GM23338 (cell line): ENCODE data around the gene NLRP1. TPM values are rescaled to one million over a fixed set of nuclear protein-coding genes. Genes with fewer than 3 reads are reported as not detected.

Experiments
- ATAC-seq: fragments of 200-7000 bp; cut with Tn5 transposase; 3 replicates; pipeline ENCODE4 v1.9.1; 2020
- DNase-seq: peaks from one replicate; pipeline ENCODE4 v3.0.0-alpha.2; 2015; ENCODE audit warnings: low spot score
- H2AFZ ChIP-seq: fragments of 200-600 bp; sonication (generic); 2 replicates; pipeline ENCODE4 v1.8.0; 2016; ENCODE audit warnings: antibody characterized with exemption, mild to moderate bottlenecking, moderate library complexity
- H3F3A ChIP-seq: fragments of 200-600 bp; sonication (generic); replicated peaks from 2 replicates; pipeline ENCODE4 v1.8.0; 2017; ENCODE audit warnings: antibody characterized with exemption, mixed run types, low read depth
- H3K27ac ChIP-seq: fragments of 200-600 bp; sonication (generic); 2 replicates; pipeline ENCODE4 v1.6.1; 2016; ENCODE audit warnings: low read depth
- H3K27me3 ChIP-seq: fragments of 200-600 bp; sonication (generic); 2 replicates; pipeline ENCODE4 v1.8.0; 2016; ENCODE audit warnings: mild to moderate bottlenecking, mixed run types, moderate library complexity; ENCODE audit not compliant: insufficient read depth
- H3K36me3 ChIP-seq: fragments of 200-600 bp; sonication (generic); 2 replicates; pipeline ENCODE4 v1.8.0; 2016; ENCODE audit warnings: mild to moderate bottlenecking; ENCODE audit not compliant: insufficient read depth
- H3K4me1 ChIP-seq: fragments of 200-600 bp; sonication (generic); 2 replicates; pipeline ENCODE4 v1.8.0; 2016; ENCODE audit warnings: mild to moderate bottlenecking, moderate library complexity; ENCODE audit not compliant: insufficient read depth
- H3K4me2 ChIP-seq: fragments of 200-600 bp; sonication (generic); 2 replicates; pipeline ENCODE4 v1.7.1; 2017; ENCODE audit warnings: mixed run types
- H3K4me3 ChIP-seq: fragments of 200-600 bp; sonication (generic); 2 replicates; pipeline ENCODE4 v1.6.1; 2016; ENCODE audit warnings: mixed run types
- H3K79me2 ChIP-seq: fragments of 200-600 bp; sonication (generic); replicated peaks from 2 replicates; pipeline ENCODE4 v1.8.0; 2017; ENCODE audit warnings: mild to moderate bottlenecking; ENCODE audit not compliant: insufficient read depth
- H3K9me2 ChIP-seq: fragments of 200-600 bp; sonication (generic); 2 replicates; pipeline ENCODE4 v1.8.0; 2017; ENCODE audit not compliant: insufficient read depth
- H4K20me1 ChIP-seq: fragments of 200-600 bp; sonication (generic); replicated peaks from 2 replicates; pipeline ENCODE4 v1.8.0; 2017; ENCODE audit warnings: mild to moderate bottlenecking; ENCODE audit not compliant: insufficient read depth
- H3K27ac Mint-ChIP-seq: 2 replicates; pipeline ENCODE4 v1.8.0; 2020; ENCODE audit warnings: inconsistent platforms, mild to moderate bottlenecking, moderate library complexity, mixed read lengths
- H3K27me3 Mint-ChIP-seq: 3 replicates; pipeline ENCODE4 v1.8.0; 2022; ENCODE audit warnings: low read depth, mild to moderate bottlenecking, moderate library complexity, mixed read lengths, inconsistent platforms; ENCODE audit not compliant: insufficient read depth, poor library complexity
- H3K36me3 Mint-ChIP-seq: 3 replicates; pipeline ENCODE4 v1.8.0; 2021; ENCODE audit warnings: low read depth, mild to moderate bottlenecking, inconsistent platforms, moderate library complexity, mixed read lengths
- H3K4me1 Mint-ChIP-seq: 3 replicates; pipeline ENCODE4 v1.8.0; 2020; ENCODE audit warnings: mild to moderate bottlenecking, inconsistent platforms, mixed read lengths
- H3K4me3 Mint-ChIP-seq: 3 replicates; pipeline ENCODE4 v1.8.0; 2021; ENCODE audit warnings: moderate library complexity, mild to moderate bottlenecking, inconsistent platforms, mixed read lengths
- H3K9me3 Mint-ChIP-seq: 3 replicates; pipeline ENCODE4 v1.8.0; 2020; ENCODE audit warnings: moderate library complexity, mild to moderate bottlenecking, inconsistent platforms, mixed read lengths
- CREB1 ChIP-seq: fragments of 250-450 bp; sonication (Bioruptor Pico); IDR thresholded peaks from 2 replicates; pipeline ENCODE4 v1.5.0; 2020; ENCODE audit warnings: low read depth, mild to moderate bottlenecking, moderate library complexity
- EZH2 ChIP-seq: fragments of 200-600 bp; sonication (generic); IDR thresholded peaks from one replicate; pipeline ENCODE4 v1.8.0; 2017; ENCODE audit warnings: antibody characterized with exemption, mild to moderate bottlenecking, low read depth; ENCODE audit not compliant: unreplicated experiment
- EZH2phosphoT487 ChIP-seq: fragments of 200-600 bp; sonication (generic); IDR thresholded peaks from one replicate; pipeline ENCODE4 v1.8.1; 2018; ENCODE audit warnings: antibody characterized with exemption; ENCODE audit not compliant: unreplicated experiment
- JUNB ChIP-seq: IDR thresholded peaks from one replicate; pipeline ENCODE4 v1.6.1; 2016; ENCODE audit warnings: antibody characterized with exemption; ENCODE audit not compliant: unreplicated experiment
- NANOG ChIP-seq: IDR thresholded peaks from 2 replicates; pipeline ENCODE4 v1.6.1; 2016; ENCODE audit warnings: antibody characterized with exemption, borderline replicate concordance
- POLR2AphosphoS5 ChIP-seq: IDR thresholded peaks from 2 replicates; pipeline ENCODE4 v1.6.1; 2016; ENCODE audit warnings: antibody characterized with exemption, low read depth
- STAT1 ChIP-seq: IDR thresholded peaks from one replicate; pipeline ENCODE4 v1.6.1; 2016; ENCODE audit warnings: antibody characterized with exemption; ENCODE audit not compliant: unreplicated experiment
- ZNF114 ChIP-seq: fragments of 250-450 bp; sonication (Bioruptor Pico); IDR thresholded peaks from 2 replicates; pipeline ENCODE4 v1.5.0; 2020; ENCODE audit warnings: mild to moderate bottlenecking, moderate library complexity
- ZNF331 ChIP-seq: fragments of 250-450 bp; sonication (Bioruptor Pico); IDR thresholded peaks from 2 replicates; pipeline ENCODE4 v1.5.0; 2020; ENCODE audit warnings: low read depth, mild to moderate bottlenecking, moderate library complexity
- polyA plus RNA-seq: library from polyadenylated mRNA; unstranded; fragments of >200 nt; fragmentation: Nextera tagmentation; extraction: Ambion mirVana; gene quantifications from 2 replicates; pipeline ENCODE4 v1.2.1, GENCODE V29; 2016
- total RNA-seq: library from RNA; depleted of rRNA; stranded (reverse); fragments of >200 nt; shearing (Covaris generic); gene quantifications from 2 replicates; pipeline ENCODE4 v1.2.3, GENCODE V29; 2014
- TF ChIP-seq, protein P1 (sequence below): IDR thresholded peaks from 2 replicates; pipeline ENCODE4 v1.6.1; 2016; ENCODE audit warnings: antibody characterized with exemption
- TF ChIP-seq, protein P2 (sequence below): IDR thresholded peaks from one replicate; pipeline ENCODE4 v1.6.1; 2018; ENCODE audit warnings: antibody characterized with exemption; ENCODE audit not compliant: unreplicated experiment
- TF ChIP-seq, protein P3 (sequence below), 2 experiments: fragments of 200-600 bp in 1 of 2; sonication (generic) in 1 of 2; conservative IDR thresholded peaks; 2 replicates each; pipeline versions ENCODE4 v1.5.1 to v1.6.1; 2016 to 2017; ENCODE audit warnings: antibody characterized with exemption in 2 of 2, low read depth in 2 of 2, mild to moderate bottlenecking in 2 of 2, moderate library complexity in 1 of 2

NLRP1 gene
- total and polyA plus RNA-seq, 2 experiments from 2014 or later = 7.6 to 16.2 TPM

DNA sequence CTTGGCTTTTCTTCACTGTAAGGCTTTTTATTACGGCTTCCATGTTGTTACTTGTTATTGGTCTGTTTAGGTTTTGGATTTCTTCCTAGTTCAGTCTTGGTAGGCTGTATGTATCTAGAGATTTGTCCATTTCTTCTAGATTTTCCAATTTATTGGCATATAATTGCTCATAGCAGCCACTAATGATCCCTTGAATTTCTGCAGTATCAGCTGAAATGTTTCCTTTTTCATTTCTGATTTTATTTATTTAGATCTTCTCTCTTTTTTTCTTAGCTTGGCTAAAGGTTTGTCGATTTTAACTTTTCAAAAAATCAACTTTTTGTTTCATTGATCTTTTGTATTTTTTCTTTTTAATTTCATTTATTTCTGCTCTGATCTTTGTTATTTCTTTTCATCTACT, 18.5 kb downstream of the NLRP1 start:
- TF ChIP-seq, protein P1, sequence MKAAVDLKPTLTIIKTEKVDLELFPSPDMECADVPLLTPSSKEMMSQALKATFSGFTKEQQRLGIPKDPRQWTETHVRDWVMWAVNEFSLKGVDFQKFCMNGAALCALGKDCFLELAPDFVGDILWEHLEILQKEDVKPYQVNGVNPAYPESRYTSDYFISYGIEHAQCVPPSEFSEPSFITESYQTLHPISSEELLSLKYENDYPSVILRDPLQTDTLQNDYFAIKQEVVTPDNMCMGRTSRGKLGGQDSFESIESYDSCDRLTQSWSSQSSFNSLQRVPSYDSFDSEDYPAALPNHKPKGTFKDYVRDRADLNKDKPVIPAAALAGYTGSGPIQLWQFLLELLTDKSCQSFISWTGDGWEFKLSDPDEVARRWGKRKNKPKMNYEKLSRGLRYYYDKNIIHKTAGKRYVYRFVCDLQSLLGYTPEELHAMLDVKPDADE = no peak
- TF ChIP-seq NANOG = no peak
- no peak for TF ChIP-seq CREB1 (CRISPR knock-in tag)
- TF ChIP-seq, protein P2, sequence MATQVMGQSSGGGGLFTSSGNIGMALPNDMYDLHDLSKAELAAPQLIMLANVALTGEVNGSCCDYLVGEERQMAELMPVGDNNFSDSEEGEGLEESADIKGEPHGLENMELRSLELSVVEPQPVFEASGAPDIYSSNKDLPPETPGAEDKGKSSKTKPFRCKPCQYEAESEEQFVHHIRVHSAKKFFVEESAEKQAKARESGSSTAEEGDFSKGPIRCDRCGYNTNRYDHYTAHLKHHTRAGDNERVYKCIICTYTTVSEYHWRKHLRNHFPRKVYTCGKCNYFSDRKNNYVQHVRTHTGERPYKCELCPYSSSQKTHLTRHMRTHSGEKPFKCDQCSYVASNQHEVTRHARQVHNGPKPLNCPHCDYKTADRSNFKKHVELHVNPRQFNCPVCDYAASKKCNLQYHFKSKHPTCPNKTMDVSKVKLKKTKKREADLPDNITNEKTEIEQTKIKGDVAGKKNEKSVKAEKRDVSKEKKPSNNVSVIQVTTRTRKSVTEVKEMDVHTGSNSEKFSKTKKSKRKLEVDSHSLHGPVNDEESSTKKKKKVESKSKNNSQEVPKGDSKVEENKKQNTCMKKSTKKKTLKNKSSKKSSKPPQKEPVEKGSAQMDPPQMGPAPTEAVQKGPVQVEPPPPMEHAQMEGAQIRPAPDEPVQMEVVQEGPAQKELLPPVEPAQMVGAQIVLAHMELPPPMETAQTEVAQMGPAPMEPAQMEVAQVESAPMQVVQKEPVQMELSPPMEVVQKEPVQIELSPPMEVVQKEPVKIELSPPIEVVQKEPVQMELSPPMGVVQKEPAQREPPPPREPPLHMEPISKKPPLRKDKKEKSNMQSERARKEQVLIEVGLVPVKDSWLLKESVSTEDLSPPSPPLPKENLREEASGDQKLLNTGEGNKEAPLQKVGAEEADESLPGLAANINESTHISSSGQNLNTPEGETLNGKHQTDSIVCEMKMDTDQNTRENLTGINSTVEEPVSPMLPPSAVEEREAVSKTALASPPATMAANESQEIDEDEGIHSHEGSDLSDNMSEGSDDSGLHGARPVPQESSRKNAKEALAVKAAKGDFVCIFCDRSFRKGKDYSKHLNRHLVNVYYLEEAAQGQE = no peak
- no peak for TF ChIP-seq STAT1
- no peak for TF ChIP-seq EZH2phosphoT487
- TF ChIP-seq ZNF331 (CRISPR knock-in tag) = no peak
- no peak for TF ChIP-seq POLR2AphosphoS5
- no peak for TF ChIP-seq JUNB
- no peak for TF ChIP-seq EZH2

DNA sequence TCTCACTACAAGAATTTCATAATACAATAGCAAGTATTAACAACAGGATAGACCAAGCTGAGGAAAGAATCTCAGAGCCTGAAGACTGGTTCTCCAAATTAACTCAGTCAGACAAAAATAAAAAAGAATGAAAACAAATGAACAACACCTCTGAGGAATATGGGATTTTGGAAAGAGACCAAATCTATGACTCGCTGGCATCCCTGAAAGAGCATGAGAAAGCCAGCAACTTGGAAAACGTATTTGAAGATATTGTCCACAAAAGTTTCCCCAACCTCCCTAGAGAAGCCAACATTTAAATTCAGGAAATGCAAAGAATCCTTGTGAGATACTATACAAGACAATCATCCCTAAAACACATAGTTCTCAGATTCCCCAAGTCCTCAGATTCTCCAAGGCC, 20.9 kb downstream of the NLRP1 start:
- Histone ChIP-seq H3F3A (no peaks in the 10 kb centered on the region), H2AFZ (no peak overlapping the region), H3K79me2 (no peaks in the 10 kb centered on the region), H3K4me1 (no peaks in the 10 kb centered on the region), H3K4me2 (no peak overlapping the region), H3K9me2 (0 out of 2 replicates have a peak, but pooled peaks cover 3% of the 10 kb centered on the region), H3K27me3 (no peaks in the 10 kb centered on the region), H4K20me1 (no peaks in the 10 kb centered on the region), H3K27ac (no peak overlapping the region), H3K4me3 (no peak overlapping the region), H3K36me3 (no peaks in the 10 kb centered on the region)
- TF ChIP-seq NANOG (no peak), STAT1 (no peak), EZH2phosphoT487 (no peak), CREB1 (CRISPR knock-in tag) (no peak), ZNF114 (CRISPR knock-in tag) (no peak), POLR2AphosphoS5 (no peak), ZNF331 (CRISPR knock-in tag) (no peak), JUNB (no peak)
- TF ChIP-seq, protein P3, sequence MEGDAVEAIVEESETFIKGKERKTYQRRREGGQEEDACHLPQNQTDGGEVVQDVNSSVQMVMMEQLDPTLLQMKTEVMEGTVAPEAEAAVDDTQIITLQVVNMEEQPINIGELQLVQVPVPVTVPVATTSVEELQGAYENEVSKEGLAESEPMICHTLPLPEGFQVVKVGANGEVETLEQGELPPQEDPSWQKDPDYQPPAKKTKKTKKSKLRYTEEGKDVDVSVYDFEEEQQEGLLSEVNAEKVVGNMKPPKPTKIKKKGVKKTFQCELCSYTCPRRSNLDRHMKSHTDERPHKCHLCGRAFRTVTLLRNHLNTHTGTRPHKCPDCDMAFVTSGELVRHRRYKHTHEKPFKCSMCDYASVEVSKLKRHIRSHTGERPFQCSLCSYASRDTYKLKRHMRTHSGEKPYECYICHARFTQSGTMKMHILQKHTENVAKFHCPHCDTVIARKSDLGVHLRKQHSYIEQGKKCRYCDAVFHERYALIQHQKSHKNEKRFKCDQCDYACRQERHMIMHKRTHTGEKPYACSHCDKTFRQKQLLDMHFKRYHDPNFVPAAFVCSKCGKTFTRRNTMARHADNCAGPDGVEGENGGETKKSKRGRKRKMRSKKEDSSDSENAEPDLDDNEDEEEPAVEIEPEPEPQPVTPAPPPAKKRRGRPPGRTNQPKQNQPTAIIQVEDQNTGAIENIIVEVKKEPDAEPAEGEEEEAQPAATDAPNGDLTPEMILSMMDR (conservative IDR thresholded peaks at IDR 0.05; ENCODE audit: low read depth in 2 of 2) = no peak
- TF ChIP-seq, protein P2 = no peak
- TF ChIP-seq, protein P1 = no peak
- Mint-ChIP-seq H3K27ac (no peak overlapping the region), H3K36me3 (no peaks in the 10 kb centered on the region), H3K27me3 (peaks cover 13% of the 10 kb centered on the region), H3K4me3 (no peak overlapping the region), H3K4me1 (no peaks in the 10 kb centered on the region), H3K9me3 (no peaks in the 10 kb centered on the region)
- DNase-seq (no peak), ATAC-seq (no peak)

More for the DNA sequence above, 18.5 kb downstream of the NLRP1 start:
- no peaks in the 10 kb centered on the region for H3K4me1 ChIP-seq
- 0 out of 2 replicates have a peak, but pooled peaks cover 4% of the 10 kb centered on the region for H3K9me2 ChIP-seq
- no peak overlapping the region for H3K4me3 ChIP-seq
- no peak overlapping the region for H3K27ac ChIP-seq
- Mint-ChIP-seq H3K27ac (no peak overlapping the region), H3K4me1 (no peaks in the 10 kb centered on the region), H3K9me3 (peaks cover 10% of the 10 kb centered on the region), H3K36me3 (no peaks in the 10 kb centered on the region), H3K27me3 (peaks cover 13% of the 10 kb centered on the region), H3K4me3 (no peak overlapping the region)
- H3K36me3 ChIP-seq = no peaks in the 10 kb centered on the region
- no peaks in the 10 kb centered on the region for H3K27me3 ChIP-seq
- no peak overlapping the region for H3K4me2 ChIP-seq
- no peaks in the 10 kb centered on the region for H3K79me2 ChIP-seq
- H3F3A ChIP-seq = no peaks in the 10 kb centered on the region
- ATAC-seq = no peak
- H4K20me1 ChIP-seq = no peaks in the 10 kb centered on the region
- DNase-seq = no peak
- no peak overlapping the region for H2AFZ ChIP-seq
